OCI-LY1 (cell line): Measurements from ENCODE around the gene DOCK10.

Experiments
- CTCF ChIP-seq: fragments of 200-600 bp; sonication (generic), shearing (Covaris generic); IDR thresholded peaks from 2 replicates; pipeline ENCODE4 v1.5.1; 2017; ENCODE audit warnings: mild to moderate bottlenecking, antibody characterized with exemption, low read length, moderate library complexity, mixed read lengths
- EZH2 ChIP-seq: fragments of 200-600 bp; sonication (generic), shearing (Covaris generic); IDR thresholded peaks from 2 replicates; pipeline ENCODE4 v1.8.0; 2017; ENCODE audit warnings: borderline replicate concordance, mixed run types, mild to moderate bottlenecking, antibody characterized with exemption, low read length, moderate library complexity, mixed read lengths

GRCh38 chr2:224793946-224794345 is 248.3 kb downstream of the DOCK10 start:
- TF ChIP-seq CTCF (no peak), EZH2 (no peak)
